Prostate gland (tissue), 2 donors: ENCODE data around the gene CCNB3. TPM values are rescaled to one million over a fixed set of nuclear protein-coding genes. Genes with fewer than 3 reads are reported as not detected.

Experiments used
- DNase-seq: peaks from one replicate; pipeline ENCODE4 v3.0.0-alpha.2; 2019; ENCODE audit warnings: low spot score
- H3K27ac ChIP-seq, 2 donors: fragments of 200-600 bp; sonication (generic); 2 replicates each; pipeline ENCODE4 v1.5.1; 2017 to 2019
- H3K27me3 ChIP-seq: fragments of 200-600 bp; sonication (generic); replicated peaks from 2 replicates; pipeline ENCODE4 v1.5.1; 2019; ENCODE audit not compliant: insufficient read depth
- H3K36me3 ChIP-seq, 2 donors: fragments of 200-600 bp; sonication (generic); 1 replicate in 1 of 2; 2 replicates in 1 of 2; pipeline versions ENCODE4 v1.5.1 to v1.8.1; 2017 to 2019
- H3K4me1 ChIP-seq: fragments of 200-600 bp; sonication (generic); replicated peaks from 2 replicates; pipeline ENCODE4 v1.5.1; 2019
- H3K4me3 ChIP-seq, 2 donors: fragments of 200-600 bp; sonication (generic); 2 replicates each; pipeline ENCODE4 v1.5.1; 2017 to 2019
- H3K9me3 ChIP-seq: fragments of 200-600 bp; sonication (generic); 2 replicates; pipeline ENCODE4 v1.5.1; 2017
- CTCF ChIP-seq, 4 experiments: fragments of 200-600 bp in 2 of 4; fragments of 450-650 bp in 2 of 4; sonication (generic) in 2 of 4; IDR thresholded peaks; 1 replicate in 3 of 4; 2 replicates in 1 of 4; pipeline ENCODE4 v1.5.1; 2016 to 2019; ENCODE audit warnings: antibody characterized with exemption in 4 of 4, mild to moderate bottlenecking in 2 of 4, moderate library complexity in 2 of 4
- POLR2A ChIP-seq: fragments of 450-650 bp; IDR thresholded peaks from one replicate; pipeline ENCODE4 v1.6.1; 2016; ENCODE audit warnings: antibody characterized with exemption, mild to moderate bottlenecking
- POLR2AphosphoS5 ChIP-seq: sonication (generic); formaldehyde crosslinking; IDR thresholded peaks from one replicate; pipeline ENCODE4 v1.6.1; 2017; ENCODE audit warnings: antibody characterized with exemption
- whole genome bisulfite sequencing: methylation state at CpG from one replicate; pipeline ENCODE4 v1.1.5; 2018; 5-methylcytosine and 5-hydroxymethylcytosine counted together
- intact Hi-C: fragments of 100-400 bp; cut with DNase I; formaldehyde crosslinking; loops from one replicate; pipeline ENCODE4 v1.14.2; 2022
- small RNA-seq, 2 donors: library from RNA; depleted of rRNA; stranded (forward); fragments of <200 nt; gene quantifications; one replicate each; pipeline ENCODE3, GENCODE V24; 2016
- total RNA-seq, 2 donors: library from RNA; depleted of rRNA; stranded (reverse); fragments of >200 nt; gene quantifications; one replicate each; pipeline ENCODE4 v1.1.0, GENCODE V29; 2016

Gene CCNB3
- total RNA-seq, 2 donors from 2014 or later: 0.14 to 6.8 TPM

- Histone ChIP-seq H3K36me3 (no peaks in the 10 kb centered on the region), H3K4me1 (no peaks in the 10 kb centered on the region), H3K4me3 (no peak overlapping the region), H3K27me3 (no peaks in the 10 kb centered on the region), H3K9me3 (no peaks in the 10 kb centered on the region), H3K27ac (no peak overlapping the region)
- whole genome bisulfite sequencing: 19% methylated on average over 2 of the region's 2 CpGs
- intact Hi-C loops: no loop called here
- TF ChIP-seq POLR2A: no peak
- no peak for TF ChIP-seq CTCF (IDR thresholded peaks at IDR 0.05)
- no peak for TF ChIP-seq POLR2AphosphoS5
- no peak for DNase-seq
These were observed 189.3 kb downstream of the CCNB3 start for GRCh38 chrX:50393902-50394301.

Small RNA genes within 50 kb of the gene (small RNA-seq; reads per million reads assigned to genes)
- gene PYY3 (0 reads per million in 2 donors), gene RF00019 (0 reads per million in 2 donors)

Other genes starting within 250 kb of the CCNB3 start
- gene AKAP4, start 3.8 kb upstream of the CCNB3 start, total RNA-seq: 10 to 100 TPM in 1 of 2 donors, not detected in 1; 19.0 TPM